ENCODE measurements around the gene CSNK2A1. TPM values are rescaled to one million over a fixed set of nuclear protein-coding genes. Genes with fewer than 3 reads are reported as not detected.

Gene CSNK2A1
- total RNA-seq, 1 donor from 2014 or later: 228 TPM

DNA sequence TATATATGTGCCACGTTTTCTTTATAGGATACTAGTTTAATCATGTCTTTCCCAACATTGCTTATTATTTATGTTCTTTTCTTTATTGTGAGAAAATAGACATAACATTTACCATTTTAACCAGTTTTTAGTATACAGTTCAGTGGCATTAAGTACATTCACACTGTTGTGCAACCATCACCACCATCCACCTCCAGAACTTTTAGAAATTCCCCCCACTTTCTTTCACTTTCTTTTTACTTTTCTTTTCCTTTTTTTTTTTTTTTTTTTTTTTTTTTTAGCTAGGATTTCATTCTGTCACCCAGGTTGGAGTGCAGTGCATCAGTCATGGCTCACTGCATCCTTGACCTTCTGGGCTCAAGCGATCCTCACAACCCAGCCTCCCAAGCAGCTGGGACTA is 117.0 kb downstream of the CSNK2A1 start:
- DNase-seq (ENCODE audit: low read depth): no peak
- TF ChIP-seq, protein P1, sequence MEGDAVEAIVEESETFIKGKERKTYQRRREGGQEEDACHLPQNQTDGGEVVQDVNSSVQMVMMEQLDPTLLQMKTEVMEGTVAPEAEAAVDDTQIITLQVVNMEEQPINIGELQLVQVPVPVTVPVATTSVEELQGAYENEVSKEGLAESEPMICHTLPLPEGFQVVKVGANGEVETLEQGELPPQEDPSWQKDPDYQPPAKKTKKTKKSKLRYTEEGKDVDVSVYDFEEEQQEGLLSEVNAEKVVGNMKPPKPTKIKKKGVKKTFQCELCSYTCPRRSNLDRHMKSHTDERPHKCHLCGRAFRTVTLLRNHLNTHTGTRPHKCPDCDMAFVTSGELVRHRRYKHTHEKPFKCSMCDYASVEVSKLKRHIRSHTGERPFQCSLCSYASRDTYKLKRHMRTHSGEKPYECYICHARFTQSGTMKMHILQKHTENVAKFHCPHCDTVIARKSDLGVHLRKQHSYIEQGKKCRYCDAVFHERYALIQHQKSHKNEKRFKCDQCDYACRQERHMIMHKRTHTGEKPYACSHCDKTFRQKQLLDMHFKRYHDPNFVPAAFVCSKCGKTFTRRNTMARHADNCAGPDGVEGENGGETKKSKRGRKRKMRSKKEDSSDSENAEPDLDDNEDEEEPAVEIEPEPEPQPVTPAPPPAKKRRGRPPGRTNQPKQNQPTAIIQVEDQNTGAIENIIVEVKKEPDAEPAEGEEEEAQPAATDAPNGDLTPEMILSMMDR (IDR thresholded peaks at IDR 0.05; ENCODE audit: insufficient read depth, low read length, poor library complexity, severe bottlenecking): no peak
- H3K36me3 ChIP-seq (ENCODE audit: control insufficient read depth, insufficient read depth, low read length): peaks cover 5% of the 10 kb centered on the region
- no peaks in the 10 kb centered on the region for H3K27me3 ChIP-seq (ENCODE audit: control insufficient read depth, insufficient read depth, low read length)
- H3K4me3 ChIP-seq (ENCODE audit: low read depth, low read length): no peak overlapping the region

Other genes starting within 250 kb of the CSNK2A1 start
- 16.1 and 23.3 TPM in 2 replicates for gene ZCCHC3, start 246.2 kb downstream of the CSNK2A1 start, total RNA-seq
- gene SOX12, start 218.2 kb downstream of the CSNK2A1 start, total RNA-seq: 10.2 and 13.1 TPM in 2 replicates
- gene NRSN2, start 196.7 kb downstream of the CSNK2A1 start, total RNA-seq: 36.9 and 37.5 TPM in 2 replicates
- gene TRIB3, start 163.0 kb downstream of the CSNK2A1 start, total RNA-seq: 409 and 519 TPM in 2 replicates
- gene RBCK1, start 135.5 kb downstream of the CSNK2A1 start, total RNA-seq: 292 and 371 TPM in 2 replicates
- gene TBC1D20, start 81.3 kb downstream of the CSNK2A1 start, total RNA-seq: 38.5 and 40.7 TPM in 2 replicates
- gene TCF15, start 66.5 kb upstream of the CSNK2A1 start, total RNA-seq: 0.07 and 1.5 TPM in 2 replicates
- gene SRXN1, start 109.4 kb upstream of the CSNK2A1 start, total RNA-seq: 31.4 and 32.9 TPM in 2 replicates
- gene SCRT2, start 132.0 kb upstream of the CSNK2A1 start, total RNA-seq: not detected in 2 replicates
- gene SLC52A3, start 224.7 kb upstream of the CSNK2A1 start, total RNA-seq: 2.7 and 2.8 TPM in 2 replicates

All from kidney epithelial cell (primary cell).